Measurements from ENCODE around the gene PRR13. TPM values are rescaled to one million over a fixed set of nuclear protein-coding genes. Genes with fewer than 3 reads are reported as not detected.
A peak's percentile ranks its signal among the peaks of the same experiment; 100 is the strongest.

The PRR13 gene
- total and polyA plus RNA-seq, 2 of the 13 experiments (the other 11 are each of a cell fraction or from before 2014, with no cell fraction given), result 65.0 to 102 TPM

- TF ChIP-seq KAT8 (CRISPR knock-in tag; IDR thresholded peaks at IDR 0.05) (0 out of 2 replicates have a peak, but pooled peaks have one; percentile 20), TBX2 (CRISPR knock-in tag; IDR thresholded peaks at IDR 0.05; ENCODE audit: borderline replicate concordance) (peak; percentile 19; the same call in 1 of the 2 replicates), ZXDC (CRISPR knock-in tag; IDR thresholded peaks at IDR 0.05) (no peak), ZFY (CRISPR knock-in tag; IDR thresholded peaks at IDR 0.05) (peak; percentile 43), ZMAT3 (CRISPR knock-in tag; conservative IDR thresholded peaks at IDR 0.05) (0 out of 2 replicates have a peak, but pooled peaks have one; percentile 15), TAF15 (IDR thresholded peaks at IDR 0.05; ENCODE audit: low read depth, low read length, poor library complexity, severe bottlenecking) (no peak), TFE3 (CRISPR knock-in tag; IDR thresholded peaks at IDR 0.05) (peak; percentile 56; the same call in 1 of the 2 replicates), NR2C2 (CRISPR knock-in tag; IDR thresholded peaks at IDR 0.05; ENCODE audit: borderline replicate concordance) (no peak), TFAP4 (IDR thresholded peaks at IDR 0.05; ENCODE audit: borderline replicate concordance, low read depth) (peak; percentile 56; the same call in 1 of the 2 replicates), KLF9 (CRISPR knock-in tag; IDR thresholded peaks at IDR 0.05; ENCODE audit: low read depth) (no peak), ZNF891 (CRISPR knock-in tag; IDR thresholded peaks at IDR 0.05) (0 out of 2 replicates have a peak, but pooled peaks have one; percentile 37), YY1 (IDR thresholded peaks at IDR 0.05; ENCODE audit: insufficient read depth, insufficient replicate concordance, low read depth, low read length) (peak; percentile 28), ZNF619 (CRISPR knock-in tag; IDR thresholded peaks at IDR 0.05) (0 out of 2 replicates have a peak, but pooled peaks have one; percentile 37), ZNF383 (CRISPR knock-in tag; IDR thresholded peaks at IDR 0.05; ENCODE audit: borderline replicate concordance) (no peak), FOXC1 (CRISPR knock-in tag; IDR thresholded peaks at IDR 0.05; ENCODE audit: borderline replicate concordance) (0 out of 2 replicates have a peak, but pooled peaks have one; percentile 65), MEIS1 (CRISPR knock-in tag; IDR thresholded peaks at IDR 0.05; ENCODE audit: borderline replicate concordance) (0 out of 2 replicates have a peak, but pooled peaks have one; percentile 44)
- TF ChIP-seq, protein P1, sequence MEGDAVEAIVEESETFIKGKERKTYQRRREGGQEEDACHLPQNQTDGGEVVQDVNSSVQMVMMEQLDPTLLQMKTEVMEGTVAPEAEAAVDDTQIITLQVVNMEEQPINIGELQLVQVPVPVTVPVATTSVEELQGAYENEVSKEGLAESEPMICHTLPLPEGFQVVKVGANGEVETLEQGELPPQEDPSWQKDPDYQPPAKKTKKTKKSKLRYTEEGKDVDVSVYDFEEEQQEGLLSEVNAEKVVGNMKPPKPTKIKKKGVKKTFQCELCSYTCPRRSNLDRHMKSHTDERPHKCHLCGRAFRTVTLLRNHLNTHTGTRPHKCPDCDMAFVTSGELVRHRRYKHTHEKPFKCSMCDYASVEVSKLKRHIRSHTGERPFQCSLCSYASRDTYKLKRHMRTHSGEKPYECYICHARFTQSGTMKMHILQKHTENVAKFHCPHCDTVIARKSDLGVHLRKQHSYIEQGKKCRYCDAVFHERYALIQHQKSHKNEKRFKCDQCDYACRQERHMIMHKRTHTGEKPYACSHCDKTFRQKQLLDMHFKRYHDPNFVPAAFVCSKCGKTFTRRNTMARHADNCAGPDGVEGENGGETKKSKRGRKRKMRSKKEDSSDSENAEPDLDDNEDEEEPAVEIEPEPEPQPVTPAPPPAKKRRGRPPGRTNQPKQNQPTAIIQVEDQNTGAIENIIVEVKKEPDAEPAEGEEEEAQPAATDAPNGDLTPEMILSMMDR (CRISPR knock-in tag; IDR thresholded peaks at IDR 0.05), result peak; percentile 11
- TF ChIP-seq, protein P2, sequence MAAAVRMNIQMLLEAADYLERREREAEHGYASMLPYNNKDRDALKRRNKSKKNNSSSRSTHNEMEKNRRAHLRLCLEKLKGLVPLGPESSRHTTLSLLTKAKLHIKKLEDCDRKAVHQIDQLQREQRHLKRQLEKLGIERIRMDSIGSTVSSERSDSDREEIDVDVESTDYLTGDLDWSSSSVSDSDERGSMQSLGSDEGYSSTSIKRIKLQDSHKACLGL (CRISPR knock-in tag; IDR thresholded peaks at IDR 0.05), result 0 out of 2 replicates have a peak, but pooled peaks have one; percentile 40
These were observed 51.5 kb downstream of the PRR13 start (continued) for GRCh38 chr12:53492830-53493609.

All from HepG2 (cell line).